Measurements from ENCODE around the gene ZBTB26.

- TF ChIP-seq POLR2A (IDR thresholded peaks at IDR 0.05) (no peak), CTCF (IDR thresholded peaks at IDR 0.05) (no peak)
Measured at GRCh38 chr9:122978601-122979000, 47.3 kb upstream of the ZBTB26 start.

Data from uterus (tissue), 2 donors.